GM19372 (cell line): Measurements from ENCODE around the gene ZNF541.

ENCODE experiments used
- ATAC-seq: cut with Tn5 transposase; IDR thresholded peaks from one replicate; pipeline ENCODE4 v1.9.1; 2021; ENCODE audit warnings: mild to moderate bottlenecking, low read depth, moderate library complexity; ENCODE audit not compliant: unreplicated experiment

Gene ZNF541

GRCh38 chr19:47573071-47574026 is at the start of gene ZNF541:
Gene ZNF541, minus strand, starts transcription at chr19:47573148. Its CDS starts 17,292 bp downstream, at chr19:47555856.
- no peak for ATAC-seq

- ATAC-seq = no peak
Observed at GRCh38 chr19:47619763-47620162, 46.8 kb upstream of the ZNF541 start.

DNA sequence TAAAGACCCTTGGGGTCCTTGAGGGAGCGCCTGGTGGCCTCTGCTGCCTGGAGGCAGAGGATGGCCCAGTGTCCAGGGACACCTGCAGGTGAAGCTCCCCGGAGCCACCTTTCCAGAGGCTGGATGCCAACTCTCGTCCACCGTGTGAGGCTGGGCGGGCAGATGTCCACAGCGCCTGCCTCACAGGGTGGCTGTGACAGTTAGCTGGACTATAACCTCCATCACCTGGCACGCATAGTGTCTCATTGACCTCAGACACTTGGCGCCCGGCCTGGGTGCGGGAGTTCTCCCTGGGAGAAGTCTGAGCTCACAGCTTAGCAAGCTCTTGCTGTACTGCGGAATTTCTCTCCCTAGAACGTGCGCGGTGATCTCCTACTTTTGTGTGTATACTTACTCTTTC is 45.8 kb upstream of the ZNF541 start:
- ATAC-seq = no peak

- ATAC-seq = no peak
Observed at GRCh38 chr19:47615714-47616113, 42.8 kb upstream of the ZNF541 start.

- no peak for ATAC-seq
Observed at GRCh38 chr19:47615230-47615629, 42.3 kb upstream of the ZNF541 start.

DNA sequence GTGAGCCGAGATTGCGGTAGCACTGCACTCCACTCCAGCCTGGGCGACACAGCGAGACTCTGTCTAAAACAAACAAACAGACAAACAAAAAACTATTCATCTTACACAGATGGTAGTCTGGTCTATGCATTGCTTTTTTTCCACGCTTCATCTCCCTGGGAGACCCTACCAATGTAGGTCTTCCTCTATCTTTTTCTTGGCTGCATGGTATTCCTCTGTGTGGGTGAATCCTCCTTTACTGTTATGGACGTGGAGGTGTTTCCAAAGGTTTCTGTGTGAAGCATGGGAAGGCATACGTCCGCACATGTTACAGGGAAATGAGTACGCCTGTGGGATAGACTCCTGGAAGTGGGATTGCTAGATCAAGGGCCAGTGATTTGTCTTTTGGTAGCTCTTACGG is 41.6 kb upstream of the ZNF541 start:
- no peak for ATAC-seq

DNA sequence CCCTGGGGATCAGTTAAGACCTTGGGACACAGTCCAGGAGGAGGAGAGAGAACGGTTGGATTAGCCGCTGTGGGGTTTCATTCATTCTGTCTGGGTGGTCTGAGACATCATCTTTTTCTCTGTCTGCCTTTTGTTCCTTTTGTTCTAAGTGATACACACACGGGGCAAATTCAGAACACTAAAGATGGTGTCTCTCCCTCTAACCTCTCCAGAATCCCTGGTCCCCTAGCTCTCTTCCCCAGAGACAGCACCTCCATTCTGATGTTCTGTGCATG is 41.0 kb upstream of the ZNF541 start:
- no peak for ATAC-seq

DNA sequence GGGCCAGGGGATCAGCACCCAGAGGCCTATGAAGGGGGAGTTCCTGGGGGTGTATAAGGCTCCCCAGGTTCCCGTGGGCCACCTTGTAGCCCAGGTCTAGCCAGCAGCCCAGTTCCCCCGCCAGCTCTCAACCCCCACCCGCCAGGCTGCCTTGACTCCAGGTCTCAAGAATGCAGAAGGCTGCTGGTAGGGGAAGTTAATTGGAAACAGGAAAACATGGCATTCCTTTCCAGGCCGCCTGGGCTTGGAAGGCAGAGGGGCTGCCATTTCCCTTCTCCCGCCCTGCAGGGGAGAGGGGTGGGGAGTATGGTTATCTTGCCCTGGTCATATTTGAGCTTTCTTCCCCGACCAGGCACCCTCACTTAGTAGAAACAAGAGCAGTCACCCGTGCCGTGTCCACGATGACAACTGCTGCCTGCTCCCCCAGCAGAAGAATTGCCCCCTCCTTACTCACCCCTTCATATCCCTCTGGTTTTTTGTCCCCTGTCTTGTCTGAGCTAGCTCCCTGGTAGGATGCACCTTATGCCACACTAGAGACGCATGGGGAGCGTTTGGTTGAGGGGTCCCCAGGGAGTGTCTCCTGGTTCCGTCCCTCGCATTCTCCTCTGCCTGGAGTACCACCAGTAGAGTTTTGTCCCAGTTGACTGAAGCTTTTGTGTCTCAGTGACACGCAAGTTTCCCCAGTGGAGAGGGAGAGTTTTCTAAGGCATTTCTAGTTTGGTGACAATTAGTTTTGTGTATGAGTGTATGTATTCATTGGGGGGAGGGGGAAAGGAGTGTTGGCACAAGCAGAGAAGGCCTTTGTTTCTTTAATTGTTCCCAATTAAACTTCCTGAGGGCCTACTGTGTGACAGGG is 40.4 kb upstream of the ZNF541 start:
- ATAC-seq = no peak

GRCh38 chr19:47610902-47611301 is 38.0 kb upstream of the ZNF541 start:
- no peak for ATAC-seq

- no peak for ATAC-seq
Observed at GRCh38 chr19:47609906-47610894, 37.3 kb upstream of the ZNF541 start.

DNA sequence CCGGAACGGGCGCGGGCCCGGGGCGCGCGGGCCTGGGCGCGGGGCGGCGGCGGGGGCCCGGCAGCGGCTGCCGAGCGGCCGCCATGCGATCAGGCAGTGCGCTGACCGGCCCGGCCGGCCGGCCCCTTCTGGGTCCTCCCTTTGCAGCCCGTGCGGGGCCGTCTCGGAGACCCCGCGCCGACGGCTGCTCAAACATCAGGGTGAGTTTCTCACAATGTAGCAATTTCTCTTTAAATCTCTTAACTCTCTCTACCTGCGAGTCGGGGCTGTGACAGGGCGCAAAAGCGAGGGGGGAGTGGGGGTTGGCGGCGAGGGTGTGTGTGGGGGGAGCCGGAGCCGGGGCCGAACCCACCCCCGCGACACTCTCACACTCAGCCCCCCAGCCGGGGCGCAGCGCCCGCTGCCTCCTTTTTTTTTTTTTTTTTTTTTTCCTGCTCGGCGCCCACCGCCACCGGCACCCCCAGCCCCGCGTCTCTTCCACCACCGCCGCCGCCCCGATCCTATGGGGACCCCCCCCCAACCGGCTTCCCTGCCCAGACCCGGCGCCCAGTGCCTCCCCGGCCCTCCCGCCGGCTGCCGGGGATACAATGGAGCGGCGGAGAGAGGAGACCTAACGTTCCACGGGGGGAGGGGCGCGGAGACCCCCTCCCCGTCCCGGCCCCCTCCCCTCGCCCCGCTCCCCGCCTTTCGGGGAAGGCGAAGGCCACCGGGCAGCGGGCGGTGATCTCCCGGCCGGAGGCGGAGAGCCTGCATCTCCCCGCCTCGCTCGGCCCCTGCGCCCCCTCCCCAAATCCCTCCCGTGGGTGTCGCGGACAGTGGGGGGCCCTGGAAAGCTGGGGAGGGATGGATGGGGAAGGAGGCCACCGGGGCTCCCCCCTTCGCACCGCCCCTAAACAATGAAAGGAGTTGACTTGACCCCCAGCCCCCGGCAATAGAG is 36.3 kb upstream of the ZNF541 start, which contains the start of gene BICRA:
Gene BICRA, plus strand, starts transcription at position 166 of the 937 bp plus-strand sequence. CDS start 64,441 bp downstream, outside the sequence.
- peak; percentile 33 for ATAC-seq

- peak; percentile 83 for ATAC-seq
Observed at GRCh38 chr19:47608074-47608918, 35.3 kb upstream of the ZNF541 start.

GRCh38 chr19:47607564-47608073 is 34.7 kb upstream of the ZNF541 start:
- no peak for ATAC-seq

DNA sequence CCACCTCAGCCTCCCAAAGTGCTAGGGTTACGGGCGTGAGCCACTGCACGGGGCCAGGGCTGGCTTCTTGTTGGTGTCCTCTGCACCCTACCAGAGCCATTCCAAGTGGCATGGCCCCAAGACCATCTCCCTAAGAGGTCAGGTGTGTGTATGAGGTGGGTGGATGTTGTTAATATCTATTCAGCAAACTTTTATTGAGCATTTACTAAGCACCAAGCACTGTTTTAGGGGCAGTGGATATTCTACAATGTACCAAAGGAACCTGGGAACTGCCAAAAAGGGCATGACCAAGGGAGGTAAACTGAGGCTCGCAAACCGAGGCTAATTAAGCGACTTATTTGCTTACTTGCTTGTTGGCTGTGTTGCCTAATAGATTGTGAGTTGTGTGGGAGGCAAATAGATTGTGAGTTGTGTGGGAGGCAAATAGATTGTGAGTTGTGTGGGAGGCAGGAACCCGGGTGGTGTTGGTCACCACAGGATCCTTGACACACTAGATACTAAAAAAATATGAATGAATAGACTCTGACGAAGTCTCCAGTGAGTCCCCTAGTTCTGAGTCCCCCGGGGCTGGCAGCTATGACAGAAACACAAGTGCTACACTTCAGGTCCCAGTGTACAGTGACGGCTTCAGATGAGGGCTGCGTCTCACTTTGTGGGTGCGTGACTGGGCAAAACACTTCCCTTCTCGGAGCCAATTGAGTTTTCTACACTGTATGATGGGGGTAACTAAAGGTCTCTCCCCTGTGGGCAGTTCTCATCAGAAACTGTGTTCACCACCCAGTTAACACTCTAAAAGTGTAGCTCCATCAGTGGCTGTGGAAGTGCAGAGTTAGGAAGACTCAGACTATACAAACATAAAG is 31.0 kb upstream of the ZNF541 start:
- ATAC-seq = no peak

DNA sequence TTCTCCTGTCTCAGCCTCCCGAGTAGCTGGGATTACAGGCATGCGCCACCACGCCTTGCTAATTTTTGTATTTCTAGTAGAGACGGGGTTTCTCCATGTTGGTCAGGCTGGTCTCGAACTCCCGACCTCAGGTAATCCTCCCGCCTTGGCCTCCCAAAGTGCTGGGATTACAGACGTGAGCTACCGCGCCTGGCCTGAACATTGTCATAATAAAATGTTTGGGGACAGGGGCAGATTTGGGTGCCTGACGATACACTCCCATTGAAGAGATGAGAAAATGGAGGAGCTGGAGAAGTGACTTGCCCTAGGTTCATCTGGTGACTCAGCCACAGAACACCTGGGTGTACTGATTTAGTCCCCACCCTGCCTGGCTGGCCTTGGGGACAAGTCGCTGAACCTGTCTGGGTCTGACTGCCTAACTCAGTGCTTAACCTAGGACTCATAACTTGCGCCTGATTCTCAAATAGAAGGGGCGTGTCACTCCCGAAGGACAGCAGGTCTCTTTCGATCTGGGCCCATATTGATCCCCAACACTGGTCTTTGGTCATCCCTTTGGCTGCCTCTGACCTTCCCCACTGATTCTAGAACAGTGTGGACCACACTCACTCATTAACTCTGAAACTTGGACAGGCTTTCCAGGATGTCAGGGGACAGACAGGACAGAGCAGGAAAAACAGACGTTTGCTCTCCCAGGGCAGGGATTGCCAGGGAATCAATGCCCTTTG is 28.4 kb upstream of the ZNF541 start:
- no peak for ATAC-seq
